ENCODE data around the gene DNAJB13.

DNA sequence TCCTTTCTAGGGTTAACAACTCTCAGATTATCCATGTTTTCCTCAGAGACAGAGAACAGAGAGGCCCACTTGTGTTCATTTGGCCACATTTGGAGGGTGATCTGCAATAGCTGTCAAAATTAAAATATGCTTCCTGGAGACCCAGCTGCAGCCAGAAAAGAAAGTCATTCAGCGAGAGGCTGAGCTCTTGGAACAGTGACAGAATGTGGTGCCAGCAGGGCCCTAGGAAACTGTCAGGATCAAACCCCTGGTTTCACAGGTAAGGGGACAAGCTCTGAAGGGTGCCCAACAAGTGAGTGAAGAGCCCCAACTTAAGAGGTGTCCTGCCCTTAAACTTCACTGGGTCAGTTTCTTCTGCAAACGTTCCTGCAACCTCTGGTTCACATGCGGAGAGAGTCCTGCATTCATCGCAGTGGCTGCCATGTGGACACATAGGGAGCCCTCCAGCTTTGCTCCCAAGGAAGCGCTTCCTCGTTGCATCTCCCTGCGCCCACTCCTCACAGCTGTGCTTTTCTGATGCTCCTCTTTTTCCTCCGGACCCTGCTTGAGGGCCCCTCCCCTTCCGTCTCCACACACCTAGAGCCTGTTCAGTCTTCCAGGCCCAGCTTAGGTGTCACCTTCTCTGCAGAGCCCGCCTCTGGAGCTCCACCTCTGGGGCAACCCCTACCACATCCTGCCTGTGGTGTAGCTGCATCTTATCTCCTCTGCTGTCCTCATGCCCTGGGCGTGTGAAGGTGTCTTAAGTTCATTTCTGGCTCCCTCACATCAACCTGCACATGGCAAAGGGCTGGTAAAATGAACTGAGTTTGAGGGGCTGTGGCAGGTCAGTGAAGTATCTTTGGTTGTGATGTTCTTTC lies 54.2 kb downstream of the DNAJB13 start:
- TF ChIP-seq, protein P1, sequence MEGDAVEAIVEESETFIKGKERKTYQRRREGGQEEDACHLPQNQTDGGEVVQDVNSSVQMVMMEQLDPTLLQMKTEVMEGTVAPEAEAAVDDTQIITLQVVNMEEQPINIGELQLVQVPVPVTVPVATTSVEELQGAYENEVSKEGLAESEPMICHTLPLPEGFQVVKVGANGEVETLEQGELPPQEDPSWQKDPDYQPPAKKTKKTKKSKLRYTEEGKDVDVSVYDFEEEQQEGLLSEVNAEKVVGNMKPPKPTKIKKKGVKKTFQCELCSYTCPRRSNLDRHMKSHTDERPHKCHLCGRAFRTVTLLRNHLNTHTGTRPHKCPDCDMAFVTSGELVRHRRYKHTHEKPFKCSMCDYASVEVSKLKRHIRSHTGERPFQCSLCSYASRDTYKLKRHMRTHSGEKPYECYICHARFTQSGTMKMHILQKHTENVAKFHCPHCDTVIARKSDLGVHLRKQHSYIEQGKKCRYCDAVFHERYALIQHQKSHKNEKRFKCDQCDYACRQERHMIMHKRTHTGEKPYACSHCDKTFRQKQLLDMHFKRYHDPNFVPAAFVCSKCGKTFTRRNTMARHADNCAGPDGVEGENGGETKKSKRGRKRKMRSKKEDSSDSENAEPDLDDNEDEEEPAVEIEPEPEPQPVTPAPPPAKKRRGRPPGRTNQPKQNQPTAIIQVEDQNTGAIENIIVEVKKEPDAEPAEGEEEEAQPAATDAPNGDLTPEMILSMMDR (IDR thresholded peaks at IDR 0.05; ENCODE audit: low read depth, low read length, poor library complexity, severe bottlenecking): no peak
- no peak for TF ChIP-seq EZH2phosphoT487 (IDR thresholded peaks at IDR 0.05; ENCODE audit: borderline replicate concordance, low read length)

All from DOHH2 (cell line).